Ovary (tissue), 3 donors: ENCODE measurements around the gene LRP10.

Experiments
- POLR2A ChIP-seq: fragments of 450-650 bp; IDR thresholded peaks from one replicate; pipeline ENCODE4 v1.6.1; 2017; ENCODE audit warnings: antibody characterized with exemption, mild to moderate bottlenecking, moderate library complexity
- TF ChIP-seq, protein P1 (sequence below), 3 donors: fragments of 450-650 bp in 2 of 3; fragments of 200-600 bp in 1 of 3; IDR thresholded peaks; one replicate each; pipeline versions ENCODE4 v1.5.1 to v1.8.0; 2016 to 2022; ENCODE audit warnings: antibody characterized with exemption in 3 of 3, mild to moderate bottlenecking in 1 of 3
- donor health status: DM: no; HTN: no; CAD: no.

DNA sequence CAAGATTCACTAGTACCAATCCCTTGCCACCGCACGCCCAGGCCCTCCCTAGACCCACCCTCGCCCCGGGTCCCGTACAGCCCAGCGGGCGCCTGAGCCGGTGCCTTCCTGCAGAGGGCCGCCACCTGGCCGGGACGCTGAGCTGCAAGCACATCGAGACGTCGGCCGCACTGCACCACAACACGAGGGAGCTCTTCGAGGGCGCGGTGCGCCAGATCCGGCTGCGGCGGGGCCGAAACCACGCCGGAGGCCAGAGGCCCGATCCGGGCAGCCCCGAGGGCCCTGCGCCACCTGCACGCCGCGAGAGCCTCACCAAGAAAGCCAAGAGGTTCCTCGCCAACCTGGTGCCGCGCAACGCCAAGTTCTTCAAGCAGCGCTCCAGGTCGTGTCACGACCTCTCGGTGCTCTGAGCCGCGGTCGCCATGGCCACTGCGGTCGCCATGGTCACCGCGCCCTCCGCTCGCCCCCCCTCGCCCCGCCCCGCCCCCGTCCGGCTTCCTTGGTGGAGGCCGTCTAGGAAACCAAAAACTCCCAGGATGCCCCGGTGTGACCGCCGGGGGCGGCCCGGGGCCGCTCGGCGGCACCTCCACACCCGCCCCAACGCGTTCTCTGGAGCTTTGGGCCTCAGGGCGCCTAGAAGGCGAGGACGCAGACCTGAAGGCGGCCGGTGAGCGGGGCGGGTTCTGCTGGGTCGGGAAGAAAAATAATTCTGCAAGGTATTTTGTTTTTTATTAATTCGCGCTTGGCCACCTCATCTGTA is 15.1 kb downstream of the LRP10 start:
- peak; percentile 30 for TF ChIP-seq POLR2A
- TF ChIP-seq, protein P1, sequence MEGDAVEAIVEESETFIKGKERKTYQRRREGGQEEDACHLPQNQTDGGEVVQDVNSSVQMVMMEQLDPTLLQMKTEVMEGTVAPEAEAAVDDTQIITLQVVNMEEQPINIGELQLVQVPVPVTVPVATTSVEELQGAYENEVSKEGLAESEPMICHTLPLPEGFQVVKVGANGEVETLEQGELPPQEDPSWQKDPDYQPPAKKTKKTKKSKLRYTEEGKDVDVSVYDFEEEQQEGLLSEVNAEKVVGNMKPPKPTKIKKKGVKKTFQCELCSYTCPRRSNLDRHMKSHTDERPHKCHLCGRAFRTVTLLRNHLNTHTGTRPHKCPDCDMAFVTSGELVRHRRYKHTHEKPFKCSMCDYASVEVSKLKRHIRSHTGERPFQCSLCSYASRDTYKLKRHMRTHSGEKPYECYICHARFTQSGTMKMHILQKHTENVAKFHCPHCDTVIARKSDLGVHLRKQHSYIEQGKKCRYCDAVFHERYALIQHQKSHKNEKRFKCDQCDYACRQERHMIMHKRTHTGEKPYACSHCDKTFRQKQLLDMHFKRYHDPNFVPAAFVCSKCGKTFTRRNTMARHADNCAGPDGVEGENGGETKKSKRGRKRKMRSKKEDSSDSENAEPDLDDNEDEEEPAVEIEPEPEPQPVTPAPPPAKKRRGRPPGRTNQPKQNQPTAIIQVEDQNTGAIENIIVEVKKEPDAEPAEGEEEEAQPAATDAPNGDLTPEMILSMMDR (IDR thresholded peaks at IDR 0.05) = no peak
